ENCODE results near the gene RCVRN.

Gene RCVRN

DNA sequence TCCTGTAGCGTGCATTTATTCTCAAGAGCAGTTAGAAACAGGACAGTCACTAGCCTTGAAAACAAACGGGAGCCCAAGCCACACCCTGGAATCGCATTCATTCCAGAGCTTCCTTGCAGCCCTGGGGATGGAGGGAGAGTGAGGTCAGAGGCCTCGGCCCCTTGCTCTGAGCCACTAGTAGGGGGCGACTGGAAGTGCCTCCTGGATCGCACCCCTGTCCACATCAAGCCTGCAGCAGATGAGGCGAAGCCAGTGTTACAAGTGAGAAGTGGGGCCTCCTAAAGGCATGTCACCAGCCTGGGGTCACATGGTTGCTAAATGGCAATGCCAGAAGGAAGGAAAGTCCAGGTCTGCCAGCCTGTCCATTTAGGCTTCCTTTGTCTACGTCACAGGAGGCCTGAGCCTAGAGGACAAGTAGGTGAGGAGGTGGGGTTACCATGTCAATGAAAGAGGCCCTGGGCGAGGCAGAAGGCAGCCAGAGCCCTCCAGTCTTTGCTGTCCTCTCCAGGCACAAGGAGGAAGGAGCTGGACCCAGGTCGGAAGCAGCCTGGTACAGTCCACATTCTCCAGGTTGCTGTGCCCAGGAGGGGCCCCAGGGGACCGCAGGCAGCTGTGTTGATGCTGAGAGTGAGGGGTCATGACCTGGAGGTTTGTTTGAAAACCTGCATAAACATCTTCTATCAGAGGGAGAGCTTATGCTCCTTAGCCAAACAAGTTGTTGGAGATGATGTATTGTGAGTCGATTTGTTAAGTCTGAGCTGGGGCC, 3.0 kb upstream of the RCVRN start:
- Histone ChIP-seq H3K27ac (no peak overlapping the region), H3K4me3 (ENCODE audit: low read depth, low read length) (no peak overlapping the region), H3K36me3 (replicated peaks) (no peaks in the 10 kb centered on the region), H3K27me3 (replicated peaks) (no peaks in the 10 kb centered on the region)
- in situ Hi-C loops (cut with HindIII; ENCODE audit: low pct_ligation_motif_present, low sequenced_read_pairs), result no loop called here
- no peak for DNase-seq
- TF ChIP-seq, protein P1, sequence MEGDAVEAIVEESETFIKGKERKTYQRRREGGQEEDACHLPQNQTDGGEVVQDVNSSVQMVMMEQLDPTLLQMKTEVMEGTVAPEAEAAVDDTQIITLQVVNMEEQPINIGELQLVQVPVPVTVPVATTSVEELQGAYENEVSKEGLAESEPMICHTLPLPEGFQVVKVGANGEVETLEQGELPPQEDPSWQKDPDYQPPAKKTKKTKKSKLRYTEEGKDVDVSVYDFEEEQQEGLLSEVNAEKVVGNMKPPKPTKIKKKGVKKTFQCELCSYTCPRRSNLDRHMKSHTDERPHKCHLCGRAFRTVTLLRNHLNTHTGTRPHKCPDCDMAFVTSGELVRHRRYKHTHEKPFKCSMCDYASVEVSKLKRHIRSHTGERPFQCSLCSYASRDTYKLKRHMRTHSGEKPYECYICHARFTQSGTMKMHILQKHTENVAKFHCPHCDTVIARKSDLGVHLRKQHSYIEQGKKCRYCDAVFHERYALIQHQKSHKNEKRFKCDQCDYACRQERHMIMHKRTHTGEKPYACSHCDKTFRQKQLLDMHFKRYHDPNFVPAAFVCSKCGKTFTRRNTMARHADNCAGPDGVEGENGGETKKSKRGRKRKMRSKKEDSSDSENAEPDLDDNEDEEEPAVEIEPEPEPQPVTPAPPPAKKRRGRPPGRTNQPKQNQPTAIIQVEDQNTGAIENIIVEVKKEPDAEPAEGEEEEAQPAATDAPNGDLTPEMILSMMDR (IDR thresholded peaks at IDR 0.05; ENCODE audit: low read depth, low read length, missing control alignments), result no peak

DNA sequence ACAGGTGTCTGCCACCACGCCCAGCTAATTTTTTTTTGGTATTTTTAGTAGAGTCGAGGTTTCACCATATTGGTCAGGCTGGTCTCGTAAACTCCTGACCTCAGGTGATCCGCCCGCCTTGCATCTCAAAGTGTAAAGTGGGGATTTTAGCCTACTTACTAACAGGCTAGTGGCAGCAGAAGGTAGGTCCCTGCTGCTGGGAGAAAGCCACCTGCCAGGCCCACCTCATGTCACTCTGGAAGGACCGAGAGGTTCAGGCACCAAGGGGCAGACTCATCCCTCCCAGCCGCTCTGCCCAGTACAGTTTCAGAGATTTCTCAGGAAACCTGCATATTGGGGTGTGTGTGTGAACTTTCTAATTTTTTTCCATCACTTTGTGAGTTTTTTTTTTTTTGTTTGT, 2.1 kb upstream of the RCVRN start:
- Histone ChIP-seq H3K27me3 (replicated peaks) (no peaks in the 10 kb centered on the region), H3K36me3 (replicated peaks) (no peaks in the 10 kb centered on the region), H3K27ac (no peak overlapping the region), H3K4me3 (ENCODE audit: low read depth, low read length) (no peak overlapping the region)
- in situ Hi-C loops (cut with HindIII; ENCODE audit: low pct_ligation_motif_present, low sequenced_read_pairs), result no loop called here
- DNase-seq, result no peak
- TF ChIP-seq, protein P1 (IDR thresholded peaks at IDR 0.05; ENCODE audit: low read depth, low read length, missing control alignments), result no peak

DNA sequence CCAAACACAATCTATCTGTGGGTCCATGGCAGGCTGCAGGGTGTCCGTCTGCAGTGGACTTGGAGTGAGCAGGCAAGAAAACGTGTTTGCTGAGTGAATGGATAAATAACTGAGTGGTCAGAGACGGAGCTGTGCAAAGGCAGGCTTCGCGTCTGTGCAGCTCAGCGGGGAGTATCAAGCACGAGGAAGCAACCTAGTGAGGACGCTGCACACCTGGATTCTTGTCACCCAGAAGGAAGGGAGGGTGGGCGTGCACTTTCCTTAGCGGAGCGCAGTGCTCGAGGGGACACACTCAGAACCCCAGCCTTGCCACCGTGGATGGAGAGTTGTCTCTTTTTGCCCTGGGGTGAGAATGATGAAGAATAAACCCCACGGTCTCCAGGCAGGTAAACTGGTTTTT, 1.5 kb upstream of the RCVRN start:
- Histone ChIP-seq H3K4me3 (ENCODE audit: low read depth, low read length) (no peak overlapping the region), H3K27ac (no peak overlapping the region), H3K36me3 (replicated peaks) (no peaks in the 10 kb centered on the region), H3K27me3 (replicated peaks) (no peaks in the 10 kb centered on the region)
- TF ChIP-seq, protein P1 (IDR thresholded peaks at IDR 0.05; ENCODE audit: low read depth, low read length, missing control alignments), result no peak
- in situ Hi-C loops (cut with HindIII; ENCODE audit: low pct_ligation_motif_present, low sequenced_read_pairs), result no loop called here
- DNase-seq, result no peak

DNA sequence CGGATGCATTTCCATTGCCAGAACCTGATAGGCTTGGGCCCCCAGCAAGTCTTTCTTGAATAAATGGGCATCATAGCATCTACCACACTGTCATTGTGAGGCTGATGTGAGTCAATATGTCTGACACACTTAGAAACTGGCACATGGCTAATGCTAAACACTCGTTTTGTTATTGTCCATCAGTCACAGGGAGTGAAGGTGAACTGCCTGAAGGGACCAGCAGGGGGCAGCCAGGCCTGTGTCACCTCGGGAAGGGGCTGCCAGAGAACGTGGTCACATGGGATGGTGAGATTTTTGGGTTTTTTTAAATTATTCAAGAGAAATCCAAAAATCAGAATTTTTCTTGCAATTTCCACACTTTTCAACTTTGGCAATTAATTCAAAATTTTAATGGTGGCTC, 831 bp upstream of the RCVRN start:
- Histone ChIP-seq H3K27me3 (replicated peaks) (no peaks in the 10 kb centered on the region), H3K36me3 (replicated peaks) (no peaks in the 10 kb centered on the region), H3K27ac (no peak overlapping the region), H3K4me3 (ENCODE audit: low read depth, low read length) (no peak overlapping the region)
- in situ Hi-C loops (cut with HindIII; ENCODE audit: low pct_ligation_motif_present, low sequenced_read_pairs), result no loop called here
- TF ChIP-seq, protein P1 (IDR thresholded peaks at IDR 0.05; ENCODE audit: low read depth, low read length, missing control alignments), result peak; percentile 63
- no peak for DNase-seq

DNA sequence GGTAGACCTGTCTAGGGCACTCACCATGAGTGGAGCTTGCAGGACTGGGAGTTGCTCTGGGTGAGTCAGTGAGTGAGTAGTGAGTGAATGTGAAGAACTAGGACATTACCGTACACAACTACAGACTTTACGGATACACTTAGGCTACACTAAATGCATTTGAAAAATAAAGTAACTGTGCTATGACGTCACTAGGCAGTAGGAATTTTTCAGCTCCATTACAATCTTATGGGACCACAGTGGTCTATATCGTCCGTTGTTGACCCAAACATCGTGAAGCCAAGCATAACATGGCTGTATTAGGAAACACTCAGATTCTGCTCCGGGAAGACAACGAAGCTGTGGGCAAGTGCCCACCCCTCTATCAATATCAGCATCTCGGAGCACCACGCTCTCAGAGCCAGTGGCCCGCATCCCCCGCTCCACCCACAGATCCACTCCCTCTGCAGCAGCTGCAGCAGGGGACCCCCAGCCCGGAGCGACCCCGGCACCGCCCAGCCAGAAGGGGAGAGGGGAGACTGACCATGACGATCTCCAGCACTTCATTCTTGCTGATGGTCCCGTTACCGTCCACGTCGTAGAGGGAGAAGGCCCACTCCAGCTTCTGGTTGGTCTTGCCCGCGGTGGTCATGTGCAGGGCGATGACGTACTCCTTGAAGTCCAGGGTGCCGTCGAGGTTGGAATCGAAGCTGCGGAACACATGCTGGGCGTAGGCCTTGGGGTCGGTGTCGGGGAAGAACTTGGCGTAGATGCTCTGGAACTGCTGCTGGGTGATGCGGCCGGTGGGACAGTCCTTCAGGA, 594 bp downstream of the RCVRN start:
- Histone ChIP-seq H3K4me3 (ENCODE audit: low read depth, low read length) (no peak overlapping the region), H3K36me3 (replicated peaks) (no peaks in the 10 kb centered on the region), H3K27ac (no peak overlapping the region), H3K27me3 (replicated peaks) (no peaks in the 10 kb centered on the region)
- in situ Hi-C loops (cut with HindIII; ENCODE audit: low pct_ligation_motif_present, low sequenced_read_pairs), result no loop called here
- TF ChIP-seq, protein P1 (IDR thresholded peaks at IDR 0.05; ENCODE audit: low read depth, low read length, missing control alignments), result no peak
- no peak for DNase-seq
